HUES48 (cell line): Measurements from ENCODE around the gene NDST1.
"Not testable (repeated sequence)": the region's sequence is repeated elsewhere in the genome, so short reads cannot be mapped to it uniquely, and the experiment has no call there.

Experiments
- H3K27ac ChIP-seq: one replicate; pipeline ENCODE4 v1.7.0; 2013; ENCODE audit warnings: low read depth, low read length, inconsistent platforms
- H3K27me3 ChIP-seq: 2 replicates; pipeline ENCODE4 v1.6.1; 2013; ENCODE audit warnings: mild to moderate bottlenecking, low read length; ENCODE audit not compliant: control insufficient read depth, insufficient read depth
- H3K36me3 ChIP-seq: 2 replicates; pipeline ENCODE4 v1.6.1; 2013; ENCODE audit warnings: low read length; ENCODE audit not compliant: control insufficient read depth, insufficient read depth
- H3K4me1 ChIP-seq: 2 replicates; pipeline ENCODE4 v1.6.1; 2013; ENCODE audit warnings: mild to moderate bottlenecking, low read length; ENCODE audit not compliant: control insufficient read depth, insufficient read depth
- H3K4me3 ChIP-seq: 2 replicates; pipeline ENCODE4 v1.5.1; 2013; ENCODE audit warnings: mild to moderate bottlenecking, low read depth, low read length
- H3K9ac ChIP-seq: 2 replicates; pipeline ENCODE4 v1.6.1; 2013; ENCODE audit warnings: mild to moderate bottlenecking, low read depth, low read length, moderate library complexity
- H3K9me3 ChIP-seq: 2 replicates; pipeline ENCODE4 v1.6.1; 2013; ENCODE audit warnings: low read length; ENCODE audit not compliant: control insufficient read depth, insufficient read depth

The NDST1 gene

GRCh38 chr5:150507474-150508276, at the start of gene NDST1:
Gene NDST1 (plus strand): TSS chr5:150508131. CDS start chr5:150521255, 13,124 bp downstream.
- no peaks in the 10 kb centered on the region for H3K27me3 ChIP-seq
- H3K36me3 ChIP-seq: no peaks in the 10 kb centered on the region
- peaks cover 37% of the 10 kb centered on the region for H3K4me1 ChIP-seq
- H3K27ac ChIP-seq: peak within 1 kb of the TSS; percentile 8
- H3K9me3 ChIP-seq: no peaks in the 10 kb centered on the region
- no peak within 1 kb of the TSS for H3K9ac ChIP-seq
- no peak within 1 kb of the TSS for H3K4me3 ChIP-seq

- Histone ChIP-seq H3K4me1 (peaks cover 37% of the 10 kb centered on the region), H3K4me3 (no peak overlapping the region)
These were observed 49.0 kb upstream of the NDST1 start for GRCh38 chr5:150458802-150459557.

GRCh38 chr5:150460781-150461180, 47.1 kb upstream of the NDST1 start:
- no peak overlapping the region for H3K4me3 ChIP-seq
- H3K9ac ChIP-seq: no peak overlapping the region

More at GRCh38 chr5:150458802-150459557, 49.0 kb upstream of the NDST1 start:
- H3K9ac ChIP-seq: no peak overlapping the region
- H3K36me3 ChIP-seq: no peaks in the 10 kb centered on the region
- H3K27ac ChIP-seq: no peak overlapping the region
- H3K27me3 ChIP-seq: no peaks in the 10 kb centered on the region
- H3K9me3 ChIP-seq: no peaks in the 10 kb centered on the region

GRCh38 chr5:150461231-150461630, 46.7 kb upstream of the NDST1 start:
- Histone ChIP-seq H3K4me3 (no peak overlapping the region), H3K36me3 (no peaks in the 10 kb centered on the region), H3K27me3 (no peaks in the 10 kb centered on the region), H3K27ac (peak overlapping the region; percentile 70), H3K9me3 (no peaks in the 10 kb centered on the region), H3K4me1 (peaks cover 41% of the 10 kb centered on the region), H3K9ac (no peak overlapping the region)

More at GRCh38 chr5:150460781-150461180, 47.1 kb upstream of the NDST1 start:
- H3K27ac ChIP-seq: peak overlapping the region; percentile 70
- peaks cover 41% of the 10 kb centered on the region for H3K4me1 ChIP-seq
- no peaks in the 10 kb centered on the region for H3K9me3 ChIP-seq
- no peaks in the 10 kb centered on the region for H3K36me3 ChIP-seq
- no peaks in the 10 kb centered on the region for H3K27me3 ChIP-seq

GRCh38 chr5:150464554-150465012, 43.3 kb upstream of the NDST1 start:
- H3K4me1 ChIP-seq: peaks cover 28% of the 10 kb centered on the region
- H3K36me3 ChIP-seq: no peaks in the 10 kb centered on the region
- peak overlapping the region; percentile 78 for H3K27ac ChIP-seq
- no peaks in the 10 kb centered on the region for H3K9me3 ChIP-seq
- H3K4me3 ChIP-seq: no peak overlapping the region
- H3K27me3 ChIP-seq: no peaks in the 10 kb centered on the region
- no peak overlapping the region for H3K9ac ChIP-seq

- Histone ChIP-seq H3K4me1 (peaks cover 22% of the 10 kb centered on the region), H3K9me3 (no peaks in the 10 kb centered on the region), H3K36me3 (no peaks in the 10 kb centered on the region), H3K9ac (no peak overlapping the region), H3K27me3 (no peaks in the 10 kb centered on the region), H3K4me3 (no peak overlapping the region), H3K27ac (no peak overlapping the region)
These were observed 42.0 kb upstream of the NDST1 start for GRCh38 chr5:150465927-150466326.

GRCh38 chr5:150468206-150468605, 39.7 kb upstream of the NDST1 start:
- Histone ChIP-seq H3K4me3 (no peak overlapping the region), H3K27ac (no peak overlapping the region), H3K4me1 (peaks cover 23% of the 10 kb centered on the region)

GRCh38 chr5:150469718-150470469, 38.0 kb upstream of the NDST1 start:
- no peak overlapping the region for H3K27ac ChIP-seq
- H3K36me3 ChIP-seq: no peaks in the 10 kb centered on the region
- H3K4me3 ChIP-seq: no peak overlapping the region
- no peaks in the 10 kb centered on the region for H3K9me3 ChIP-seq
- no peaks in the 10 kb centered on the region for H3K27me3 ChIP-seq
- peaks cover 19% of the 10 kb centered on the region for H3K4me1 ChIP-seq
- H3K9ac ChIP-seq: no peak overlapping the region

More at GRCh38 chr5:150468206-150468605, 39.7 kb upstream of the NDST1 start:
- no peaks in the 10 kb centered on the region for H3K27me3 ChIP-seq
- H3K9me3 ChIP-seq: no peaks in the 10 kb centered on the region
- H3K9ac ChIP-seq: no peak overlapping the region
- no peaks in the 10 kb centered on the region for H3K36me3 ChIP-seq

GRCh38 chr5:150473673-150474358, 34.1 kb upstream of the NDST1 start:
- Histone ChIP-seq H3K9ac (no peak overlapping the region), H3K27ac (peak overlapping the region; percentile 84), H3K36me3 (no peaks in the 10 kb centered on the region), H3K4me3 (no peak overlapping the region), H3K4me1 (peaks cover 18% of the 10 kb centered on the region), H3K9me3 (no peaks in the 10 kb centered on the region), H3K27me3 (no peaks in the 10 kb centered on the region)

- H3K36me3 ChIP-seq, H3K9me3 ChIP-seq, H3K9ac ChIP-seq, H3K27me3 ChIP-seq, H3K4me3 ChIP-seq, H3K27ac ChIP-seq: not testable (repeated sequence)
- peaks cover 18% of the 10 kb centered on the region for H3K4me1 ChIP-seq
These were observed 31.4 kb upstream of the NDST1 start for GRCh38 chr5:150476568-150476967.
